ENCODE results near the gene KRTAP13-1.

- TF ChIP-seq CTCF (IDR thresholded peaks at IDR 0.05) (no peak), POLR2A (IDR thresholded peaks at IDR 0.05) (no peak)
Observed at GRCh38 chr21:30426731-30427130, 30.9 kb downstream of the KRTAP13-1 start.
